H9 (cell line): Measurements from ENCODE around the gene LRRC27. TPM values are rescaled to one million over a fixed set of nuclear protein-coding genes. Genes with fewer than 3 reads are reported as not detected.

Source experiments
- DNase-seq: peaks from one replicate; pipeline ENCODE4 v3.0.0-alpha.2; 2017
- H2AFZ ChIP-seq: one replicate; pipeline ENCODE4 v1.6.1; 2013; ENCODE audit warnings: mild to moderate bottlenecking, low read length, control low read depth, moderate library complexity
- H2AK5ac ChIP-seq: 2 replicates; pipeline ENCODE4 v1.6.1; 2013; ENCODE audit warnings: low read length, control low read depth, mixed read lengths; ENCODE audit not compliant: insufficient read length
- H2BK120ac ChIP-seq: one replicate; pipeline ENCODE4 v1.6.1; 2013; ENCODE audit warnings: low read depth, mild to moderate bottlenecking, low read length, control low read depth, inconsistent platforms; ENCODE audit not compliant: poor library complexity, severe bottlenecking
- H2BK12ac ChIP-seq: 2 replicates; pipeline ENCODE4 v1.6.1; 2013; ENCODE audit warnings: low read length, control low read depth, mixed read lengths, low read depth; ENCODE audit not compliant: insufficient read length
- H2BK15ac ChIP-seq: 2 replicates; pipeline ENCODE4 v1.6.1; 2013; ENCODE audit warnings: low read depth, low read length, control low read depth
- H2BK20ac ChIP-seq: one replicate; pipeline ENCODE4 v1.6.1; 2013; ENCODE audit warnings: low read depth, mild to moderate bottlenecking, low read length, control low read depth, inconsistent platforms; ENCODE audit not compliant: poor library complexity, severe bottlenecking
- H2BK5ac ChIP-seq: 2 replicates; pipeline ENCODE4 v1.6.1; 2013; ENCODE audit warnings: low read length, control low read depth, mixed read lengths; ENCODE audit not compliant: insufficient read length
- H3K14ac ChIP-seq: 2 replicates; pipeline ENCODE4 v1.6.1; 2013; ENCODE audit warnings: low read length, control low read depth; ENCODE audit not compliant: insufficient read depth
- H3K18ac ChIP-seq: 2 replicates; pipeline ENCODE4 v1.6.1; 2013; ENCODE audit warnings: low read depth, mild to moderate bottlenecking, mixed read lengths, low read length, control low read depth; ENCODE audit not compliant: insufficient read length
- H3K23ac ChIP-seq: 2 replicates; pipeline ENCODE4 v1.6.1; 2013; ENCODE audit warnings: low read length, control low read depth, mixed read lengths, low read depth; ENCODE audit not compliant: insufficient read length
- H3K23me2 ChIP-seq: 2 replicates; pipeline ENCODE4 v1.6.1; 2013; ENCODE audit warnings: low read depth, mild to moderate bottlenecking, mixed read lengths, low read length, control low read depth; ENCODE audit not compliant: insufficient read length, poor library complexity, severe bottlenecking
- H3K27ac ChIP-seq: 2 replicates; pipeline ENCODE4 v1.5.1; 2013; ENCODE audit warnings: low read length, control low read depth, mixed read lengths, low read depth; ENCODE audit not compliant: insufficient read length
- H3K27me3 ChIP-seq: 2 replicates; pipeline ENCODE4 v1.6.1; 2013; ENCODE audit warnings: low read length, control low read depth, inconsistent platforms; ENCODE audit not compliant: insufficient read depth
- H3K4ac ChIP-seq: 2 replicates; pipeline ENCODE4 v1.6.1; 2013; ENCODE audit warnings: low read depth, mild to moderate bottlenecking, control low read depth, inconsistent platforms, low read length, moderate library complexity
- H3K4me1 ChIP-seq: 2 replicates; pipeline ENCODE4 v1.6.1; 2013; ENCODE audit warnings: low read length, control low read depth, inconsistent platforms; ENCODE audit not compliant: insufficient read depth
- H3K4me2 ChIP-seq: 2 replicates; pipeline ENCODE4 v1.6.1; 2013; ENCODE audit warnings: low read length, control low read depth, mixed read lengths; ENCODE audit not compliant: insufficient read length, insufficient read depth
- H3K56ac ChIP-seq: 2 replicates; pipeline ENCODE4 v1.6.1; 2013; ENCODE audit warnings: low read depth, mild to moderate bottlenecking, mixed read lengths, low read length, control low read depth; ENCODE audit not compliant: insufficient read length
- H3K79me1 ChIP-seq: 2 replicates; pipeline ENCODE4 v1.6.1; 2013; ENCODE audit warnings: low read depth, mild to moderate bottlenecking, moderate library complexity, low read length, control low read depth, inconsistent platforms; ENCODE audit not compliant: insufficient read depth, poor library complexity, severe bottlenecking
- H3K79me2 ChIP-seq: 2 replicates; pipeline ENCODE4 v1.6.1; 2013; ENCODE audit warnings: low read length, control low read depth, inconsistent platforms; ENCODE audit not compliant: insufficient read depth
- H3K9ac ChIP-seq: 2 replicates; pipeline ENCODE4 v1.6.1; 2013; ENCODE audit warnings: low read length, control low read depth, mixed read lengths; ENCODE audit not compliant: insufficient read length; ENCODE audit errors: extremely low read depth
- H3K9me3 ChIP-seq: one replicate; pipeline ENCODE4 v1.6.1; 2013; ENCODE audit warnings: low read depth, low read length, inconsistent platforms; ENCODE audit not compliant: control insufficient read depth
- H3T11ph ChIP-seq: one replicate; pipeline ENCODE4 v1.6.1; 2013; ENCODE audit warnings: mild to moderate bottlenecking, low read length, control low read depth, inconsistent platforms
- H4K20me1 ChIP-seq: one replicate; pipeline ENCODE4 v1.6.1; 2013; ENCODE audit not compliant: control insufficient read depth, insufficient read length, insufficient read depth
- H4K5ac ChIP-seq: 2 replicates; pipeline ENCODE4 v1.6.1; 2013; ENCODE audit warnings: low read depth, mild to moderate bottlenecking, mixed read lengths, low read length, control low read depth; ENCODE audit not compliant: insufficient read length
- H4K8ac ChIP-seq: replicated peaks from 2 replicates; pipeline ENCODE4 v1.6.1; 2013; ENCODE audit warnings: low read length, control low read depth, mixed read lengths, low read depth; ENCODE audit not compliant: insufficient read length
- H4K91ac ChIP-seq: 2 replicates; pipeline ENCODE4 v1.6.1; 2013; ENCODE audit warnings: low read depth, mild to moderate bottlenecking, moderate library complexity, mixed read lengths, low read length, control low read depth; ENCODE audit not compliant: insufficient read length
- H3K27ac Mint-ChIP-seq, 3 experiments: 2 replicates in 2 of 3; 3 replicates in 1 of 3; pipeline ENCODE4 v1.8.0; 2020 to 2021; ENCODE audit warnings: mixed read lengths in 3 of 3, mild to moderate bottlenecking in 1 of 3, moderate library complexity in 1 of 3
- H3K27me3 Mint-ChIP-seq: 2 replicates; pipeline ENCODE4 v1.8.0; 2021; ENCODE audit warnings: low read depth, mild to moderate bottlenecking, moderate library complexity, mixed read lengths
- H3K36me3 Mint-ChIP-seq, 3 experiments: 2 replicates in 2 of 3; 3 replicates in 1 of 3; pipeline ENCODE4 v1.8.0; 2020 to 2021; ENCODE audit warnings: low read depth in 3 of 3, mixed read lengths in 3 of 3; ENCODE audit not compliant: insufficient read depth in 1 of 3
- H3K4me1 Mint-ChIP-seq, 2 experiments: 2 replicates each; pipeline ENCODE4 v1.8.0; 2020; ENCODE audit warnings: mixed read lengths in 2 of 2
- H3K4me3 Mint-ChIP-seq, 2 experiments: 2 replicates in 1 of 2; 3 replicates in 1 of 2; pipeline ENCODE4 v1.8.0; 2020 to 2021; ENCODE audit warnings: mild to moderate bottlenecking in 2 of 2, mixed read lengths in 2 of 2, moderate library complexity in 1 of 2
- H3K9me3 Mint-ChIP-seq, 2 experiments: 2 replicates in 1 of 2; 3 replicates in 1 of 2; pipeline ENCODE4 v1.8.0; 2020; ENCODE audit warnings: mild to moderate bottlenecking in 2 of 2, mixed read lengths in 2 of 2, moderate library complexity in 1 of 2
- WGBS: extraction: QIAGEN DNeasy Blood & Tissue Kit; methylation state at CpG from one replicate; pipeline ENCODE4 v1.1.7; 2013; ENCODE audit warnings: missing lambda C conversion rate, low lambda C conversion rate, mixed read lengths; ENCODE audit not compliant: insufficient read length; ENCODE audit errors: extremely low coverage; 5-methylcytosine and 5-hydroxymethylcytosine counted together
- total RNA-seq: library from RNA; stranded (reverse); gene quantifications from 2 replicates; pipeline ENCODE4 v1.2.1, GENCODE V29; 2021
- TF ChIP-seq, protein P1 (sequence below): fragments of 200-600 bp; sonication (generic); conservative IDR thresholded peaks from 3 replicates; pipeline ENCODE4 v1.8.0; 2021; ENCODE audit warnings: antibody characterized with exemption, mild to moderate bottlenecking

Gene LRRC27
- total RNA-seq, 1 experiment from 2014 or later: 2.7 TPM

GRCh38 chr10:132310701-132311337 lies 21.2 kb upstream of the LRRC27 start:
- no peak overlapping the region for H3K27ac ChIP-seq
- TF ChIP-seq, protein P1, sequence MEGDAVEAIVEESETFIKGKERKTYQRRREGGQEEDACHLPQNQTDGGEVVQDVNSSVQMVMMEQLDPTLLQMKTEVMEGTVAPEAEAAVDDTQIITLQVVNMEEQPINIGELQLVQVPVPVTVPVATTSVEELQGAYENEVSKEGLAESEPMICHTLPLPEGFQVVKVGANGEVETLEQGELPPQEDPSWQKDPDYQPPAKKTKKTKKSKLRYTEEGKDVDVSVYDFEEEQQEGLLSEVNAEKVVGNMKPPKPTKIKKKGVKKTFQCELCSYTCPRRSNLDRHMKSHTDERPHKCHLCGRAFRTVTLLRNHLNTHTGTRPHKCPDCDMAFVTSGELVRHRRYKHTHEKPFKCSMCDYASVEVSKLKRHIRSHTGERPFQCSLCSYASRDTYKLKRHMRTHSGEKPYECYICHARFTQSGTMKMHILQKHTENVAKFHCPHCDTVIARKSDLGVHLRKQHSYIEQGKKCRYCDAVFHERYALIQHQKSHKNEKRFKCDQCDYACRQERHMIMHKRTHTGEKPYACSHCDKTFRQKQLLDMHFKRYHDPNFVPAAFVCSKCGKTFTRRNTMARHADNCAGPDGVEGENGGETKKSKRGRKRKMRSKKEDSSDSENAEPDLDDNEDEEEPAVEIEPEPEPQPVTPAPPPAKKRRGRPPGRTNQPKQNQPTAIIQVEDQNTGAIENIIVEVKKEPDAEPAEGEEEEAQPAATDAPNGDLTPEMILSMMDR: no peak
- H3K4ac ChIP-seq: no peak overlapping the region
- no peaks in the 10 kb centered on the region for H3K4me1 ChIP-seq
- no peak overlapping the region for H2BK120ac ChIP-seq
- H3K4me2 ChIP-seq: no peak overlapping the region
- no peak overlapping the region for H2BK12ac ChIP-seq
- H3K56ac ChIP-seq: no peak overlapping the region
- no peak overlapping the region for H2BK20ac ChIP-seq
- WGBS: no CpG with 5 or more reads among the region's 17 CpGs
- peaks cover 11% of the 10 kb centered on the region for H3K23me2 ChIP-seq
- peaks cover 2% of the 10 kb centered on the region; the same call in 1 of the 2 replicates for H3K79me2 ChIP-seq
- Mint-ChIP-seq H3K36me3 (peaks cover 8 to 11% (median 10%) of the 10 kb centered on the region in 3 experiments), H3K27ac (no peak overlapping the region), H3K27me3 (peaks cover 65% of the 10 kb centered on the region), H3K9me3 (peaks cover 14 to 16% of the 10 kb centered on the region in 2 experiments), H3K4me1 (peaks cover 10 to 13% of the 10 kb centered on the region in 2 experiments), H3K4me3 (no peak overlapping the region)
- H3K9ac ChIP-seq: no peak overlapping the region
- peaks cover 16% of the 10 kb centered on the region; the same call in 1 of the 2 replicates for H3K27me3 ChIP-seq
- no peak overlapping the region for H3K23ac ChIP-seq
- no peak overlapping the region for H4K5ac ChIP-seq
- no peak overlapping the region for H2BK5ac ChIP-seq
- H2AFZ ChIP-seq: no peak overlapping the region
- H3K14ac ChIP-seq: no peak overlapping the region
- H3T11ph ChIP-seq: no peak overlapping the region
- H4K8ac ChIP-seq: no peak overlapping the region
- no peak overlapping the region for H2BK15ac ChIP-seq
- H4K91ac ChIP-seq: no peak overlapping the region
- H3K18ac ChIP-seq: no peak overlapping the region
- H4K20me1 ChIP-seq: peaks cover 4% of the 10 kb centered on the region
- H2AK5ac ChIP-seq: no peak overlapping the region
- DNase-seq: no peak
- no peaks in the 10 kb centered on the region for H3K79me1 ChIP-seq
- peaks cover 5% of the 10 kb centered on the region for H3K9me3 ChIP-seq
